K562 (cell line): ENCODE results near the gene PDE12. TPM values are rescaled to one million over a fixed set of nuclear protein-coding genes. Genes with fewer than 3 reads are reported as not detected.

Experiments
- EZH2 ChIP-seq: IDR thresholded peaks from 2 replicates; pipeline ENCODE4 v1.6.1; 2012; ENCODE audit warnings: low read depth, mild to moderate bottlenecking, inconsistent platforms, low read length, borderline replicate concordance
- NFRKB ChIP-seq: fragments of 450-650 bp; IDR thresholded peaks from 2 replicates; pipeline ENCODE4 v1.6.1; 2016; ENCODE audit warnings: low read depth
- polyA plus RNA-seq, 8 experiments: library from polyadenylated mRNA; depleted of rRNA in 4 of 8; stranded (reverse) in 5 of 8; unstranded in 3 of 8; fragments of >200 nt; fragmentation: Nextera tagmentation in 2 of 8; fragmentation: Illumina TruSeq in 1 of 8; extraction: Ambion mirVana in 2 of 8; extraction: Trizol in 1 of 8; gene quantifications; 2 replicates each; pipeline versions ENCODE4 v1.2.1 to v1.2.3, GENCODE V29; 2011 to 2014; ENCODE audit warnings: inconsistent platforms in 1 of 8, missing spikeins in 1 of 8
- total RNA-seq, 7 experiments: library from RNA; depleted of rRNA in 6 of 7; stranded (reverse); fragments of >200 nt in 6 of 7; fragmentation: Illumina TruSeq in 2 of 7; extraction: Trizol in 2 of 7; gene quantifications; 2 replicates each; pipeline versions ENCODE4 v1.2.1 to v1.2.3, GENCODE V29; 2011 to 2021; ENCODE audit warnings: low replicate concordance in 1 of 7
- TF ChIP-seq, protein P1 (sequence below): fragments of 200-600 bp; sonication (generic); IDR thresholded peaks from one replicate; pipeline ENCODE4 v1.6.1; 2012; ENCODE audit warnings: mild to moderate bottlenecking, low read depth, low read length, inconsistent platforms
- TF ChIP-seq, protein P2 (sequence below): fragments of 450-650 bp; IDR thresholded peaks from 2 replicates; pipeline ENCODE4 v1.6.1; 2018; ENCODE audit warnings: mild to moderate bottlenecking, low read depth; ENCODE audit not compliant: partially characterized antibody

Gene PDE12
- total and polyA plus RNA-seq, 9 of the 15 experiments (the other 6 are each of a cell fraction or from before 2014, with no cell fraction given): 2.1 to 20.5 (median 10.0) TPM

DNA sequence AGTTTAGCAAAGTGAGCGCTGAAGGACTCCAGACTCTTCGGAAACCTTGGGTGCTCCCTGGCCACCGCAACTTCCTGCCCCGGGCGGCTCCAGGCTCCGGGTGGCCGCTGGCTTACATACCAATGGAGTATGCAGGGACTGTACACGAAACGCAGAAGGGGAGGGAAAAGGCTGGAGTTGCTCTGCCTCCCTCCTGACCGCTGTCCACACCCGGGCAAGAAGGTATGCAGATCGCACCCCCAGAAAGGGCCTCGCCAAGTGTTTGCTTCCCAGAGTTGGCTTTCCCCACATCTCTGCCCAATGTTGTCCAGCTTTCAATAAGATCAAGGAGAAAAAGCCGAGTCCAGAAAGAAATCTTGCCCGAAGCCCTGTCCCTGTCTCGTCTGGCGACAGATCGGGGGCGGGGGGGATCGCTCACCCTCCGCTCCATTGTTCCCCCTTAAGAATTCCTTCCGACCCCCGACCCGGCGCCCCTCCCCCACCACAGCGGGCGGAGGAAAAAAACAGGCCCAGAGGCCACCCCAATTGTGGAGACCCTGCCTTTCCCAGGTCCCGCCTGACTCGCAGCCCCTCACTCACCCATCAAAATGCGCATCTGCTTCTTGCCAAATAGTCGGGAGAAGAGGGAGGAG lies 40.5 kb downstream of the PDE12 start (continued):
- TF ChIP-seq, protein P1, sequence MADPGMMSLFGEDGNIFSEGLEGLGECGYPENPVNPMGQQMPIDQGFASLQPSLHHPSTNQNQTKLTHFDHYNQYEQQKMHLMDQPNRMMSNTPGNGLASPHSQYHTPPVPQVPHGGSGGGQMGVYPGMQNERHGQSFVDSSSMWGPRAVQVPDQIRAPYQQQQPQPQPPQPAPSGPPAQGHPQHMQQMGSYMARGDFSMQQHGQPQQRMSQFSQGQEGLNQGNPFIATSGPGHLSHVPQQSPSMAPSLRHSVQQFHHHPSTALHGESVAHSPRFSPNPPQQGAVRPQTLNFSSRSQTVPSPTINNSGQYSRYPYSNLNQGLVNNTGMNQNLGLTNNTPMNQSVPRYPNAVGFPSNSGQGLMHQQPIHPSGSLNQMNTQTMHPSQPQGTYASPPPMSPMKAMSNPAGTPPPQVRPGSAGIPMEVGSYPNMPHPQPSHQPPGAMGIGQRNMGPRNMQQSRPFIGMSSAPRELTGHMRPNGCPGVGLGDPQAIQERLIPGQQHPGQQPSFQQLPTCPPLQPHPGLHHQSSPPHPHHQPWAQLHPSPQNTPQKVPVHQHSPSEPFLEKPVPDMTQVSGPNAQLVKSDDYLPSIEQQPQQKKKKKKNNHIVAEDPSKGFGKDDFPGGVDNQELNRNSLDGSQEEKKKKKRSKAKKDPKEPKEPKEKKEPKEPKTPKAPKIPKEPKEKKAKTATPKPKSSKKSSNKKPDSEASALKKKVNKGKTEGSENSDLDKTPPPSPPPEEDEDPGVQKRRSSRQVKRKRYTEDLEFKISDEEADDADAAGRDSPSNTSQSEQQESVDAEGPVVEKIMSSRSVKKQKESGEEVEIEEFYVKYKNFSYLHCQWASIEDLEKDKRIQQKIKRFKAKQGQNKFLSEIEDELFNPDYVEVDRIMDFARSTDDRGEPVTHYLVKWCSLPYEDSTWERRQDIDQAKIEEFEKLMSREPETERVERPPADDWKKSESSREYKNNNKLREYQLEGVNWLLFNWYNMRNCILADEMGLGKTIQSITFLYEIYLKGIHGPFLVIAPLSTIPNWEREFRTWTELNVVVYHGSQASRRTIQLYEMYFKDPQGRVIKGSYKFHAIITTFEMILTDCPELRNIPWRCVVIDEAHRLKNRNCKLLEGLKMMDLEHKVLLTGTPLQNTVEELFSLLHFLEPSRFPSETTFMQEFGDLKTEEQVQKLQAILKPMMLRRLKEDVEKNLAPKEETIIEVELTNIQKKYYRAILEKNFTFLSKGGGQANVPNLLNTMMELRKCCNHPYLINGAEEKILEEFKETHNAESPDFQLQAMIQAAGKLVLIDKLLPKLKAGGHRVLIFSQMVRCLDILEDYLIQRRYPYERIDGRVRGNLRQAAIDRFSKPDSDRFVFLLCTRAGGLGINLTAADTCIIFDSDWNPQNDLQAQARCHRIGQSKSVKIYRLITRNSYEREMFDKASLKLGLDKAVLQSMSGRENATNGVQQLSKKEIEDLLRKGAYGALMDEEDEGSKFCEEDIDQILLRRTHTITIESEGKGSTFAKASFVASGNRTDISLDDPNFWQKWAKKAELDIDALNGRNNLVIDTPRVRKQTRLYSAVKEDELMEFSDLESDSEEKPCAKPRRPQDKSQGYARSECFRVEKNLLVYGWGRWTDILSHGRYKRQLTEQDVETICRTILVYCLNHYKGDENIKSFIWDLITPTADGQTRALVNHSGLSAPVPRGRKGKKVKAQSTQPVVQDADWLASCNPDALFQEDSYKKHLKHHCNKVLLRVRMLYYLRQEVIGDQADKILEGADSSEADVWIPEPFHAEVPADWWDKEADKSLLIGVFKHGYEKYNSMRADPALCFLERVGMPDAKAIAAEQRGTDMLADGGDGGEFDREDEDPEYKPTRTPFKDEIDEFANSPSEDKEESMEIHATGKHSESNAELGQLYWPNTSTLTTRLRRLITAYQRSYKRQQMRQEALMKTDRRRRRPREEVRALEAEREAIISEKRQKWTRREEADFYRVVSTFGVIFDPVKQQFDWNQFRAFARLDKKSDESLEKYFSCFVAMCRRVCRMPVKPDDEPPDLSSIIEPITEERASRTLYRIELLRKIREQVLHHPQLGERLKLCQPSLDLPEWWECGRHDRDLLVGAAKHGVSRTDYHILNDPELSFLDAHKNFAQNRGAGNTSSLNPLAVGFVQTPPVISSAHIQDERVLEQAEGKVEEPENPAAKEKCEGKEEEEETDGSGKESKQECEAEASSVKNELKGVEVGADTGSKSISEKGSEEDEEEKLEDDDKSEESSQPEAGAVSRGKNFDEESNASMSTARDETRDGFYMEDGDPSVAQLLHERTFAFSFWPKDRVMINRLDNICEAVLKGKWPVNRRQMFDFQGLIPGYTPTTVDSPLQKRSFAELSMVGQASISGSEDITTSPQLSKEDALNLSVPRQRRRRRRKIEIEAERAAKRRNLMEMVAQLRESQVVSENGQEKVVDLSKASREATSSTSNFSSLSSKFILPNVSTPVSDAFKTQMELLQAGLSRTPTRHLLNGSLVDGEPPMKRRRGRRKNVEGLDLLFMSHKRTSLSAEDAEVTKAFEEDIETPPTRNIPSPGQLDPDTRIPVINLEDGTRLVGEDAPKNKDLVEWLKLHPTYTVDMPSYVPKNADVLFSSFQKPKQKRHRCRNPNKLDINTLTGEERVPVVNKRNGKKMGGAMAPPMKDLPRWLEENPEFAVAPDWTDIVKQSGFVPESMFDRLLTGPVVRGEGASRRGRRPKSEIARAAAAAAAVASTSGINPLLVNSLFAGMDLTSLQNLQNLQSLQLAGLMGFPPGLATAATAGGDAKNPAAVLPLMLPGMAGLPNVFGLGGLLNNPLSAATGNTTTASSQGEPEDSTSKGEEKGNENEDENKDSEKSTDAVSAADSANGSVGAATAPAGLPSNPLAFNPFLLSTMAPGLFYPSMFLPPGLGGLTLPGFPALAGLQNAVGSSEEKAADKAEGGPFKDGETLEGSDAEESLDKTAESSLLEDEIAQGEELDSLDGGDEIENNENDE: no peak
- no peak for TF ChIP-seq EZH2
- TF ChIP-seq, protein P2, sequence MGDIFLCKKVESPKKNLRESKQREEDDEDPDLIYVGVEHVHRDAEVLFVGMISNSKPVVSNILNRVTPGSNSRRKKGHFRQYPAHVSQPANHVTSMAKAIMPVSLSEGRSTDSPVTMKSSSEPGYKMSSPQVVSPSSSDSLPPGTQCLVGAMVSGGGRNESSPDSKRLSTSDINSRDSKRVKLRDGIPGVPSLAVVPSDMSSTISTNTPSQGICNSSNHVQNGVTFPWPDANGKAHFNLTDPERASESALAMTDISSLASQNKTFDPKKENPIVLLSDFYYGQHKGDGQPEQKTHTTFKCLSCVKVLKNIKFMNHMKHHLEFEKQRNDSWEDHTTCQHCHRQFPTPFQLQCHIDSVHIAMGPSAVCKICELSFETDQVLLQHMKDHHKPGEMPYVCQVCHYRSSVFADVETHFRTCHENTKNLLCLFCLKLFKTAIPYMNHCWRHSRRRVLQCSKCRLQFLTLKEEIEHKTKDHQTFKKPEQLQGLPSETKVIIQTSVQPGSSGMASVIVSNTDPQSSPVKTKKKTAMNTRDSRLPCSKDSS: no peak
- 0 out of 2 replicates have a peak, but pooled peaks have one; percentile 72 for TF ChIP-seq NFRKB
